IMR-90 (cell line): ENCODE data around the gene HNRNPH1. TPM values are rescaled to one million over a fixed set of nuclear protein-coding genes. Genes with fewer than 3 reads are reported as not detected.

Source experiments
- ATAC-seq: fragments of 200-7000 bp; cut with Tn5 transposase; 2 replicates; pipeline ENCODE4 v1.9.1; 2020; ENCODE audit warnings: low read depth, mild to moderate bottlenecking, moderate library complexity
- BruUV-seq: library from RNA; stranded (reverse); fragments of 400-500 nt; replicated peaks from 2 replicates; lab custom pipeline; 2021; lab: Mats Ljungman, UMichigan
- CTCF ChIA-PET: fragments of 300-600 bp; formaldehyde crosslinking; extraction: SDS; loops from one replicate; lab custom pipeline; 2021; ENCODE audit warnings: antibody characterized with exemption; lab: Yijun Ruan, JAX
- POLR2A ChIA-PET: fragments of 300-600 bp; sonication (Branson Sonifier 250); formaldehyde crosslinking; loops from one replicate; lab custom pipeline; 2022; ENCODE audit warnings: antibody characterized with exemption; ENCODE audit not compliant: unreplicated experiment; lab: Charles Lee
- DNase-seq: peaks from one replicate; pipeline ENCODE4 v3.0.0; 2013
- H2AFZ ChIP-seq: replicated peaks from 2 replicates; pipeline ENCODE3; 2013; ENCODE audit warnings: low read length, mild to moderate bottlenecking; ENCODE audit not compliant: poor library complexity
- H2AK5ac ChIP-seq: 2 replicates; pipeline ENCODE4 v1.6.1; 2013; ENCODE audit warnings: low read depth, low read length, inconsistent platforms
- H2AK9ac ChIP-seq: replicated peaks from 2 replicates; pipeline ENCODE3; 2013; ENCODE audit warnings: mild to moderate bottlenecking, low read depth, low read length, moderate library complexity; ENCODE audit not compliant: poor library complexity
- H2BK120ac ChIP-seq: 2 replicates; pipeline ENCODE4 v1.6.1; 2013; ENCODE audit warnings: low read depth, low read length, inconsistent platforms
- H2BK15ac ChIP-seq: 3 replicates; pipeline ENCODE4 v1.6.1; 2013; ENCODE audit warnings: low read depth, low read length, inconsistent platforms
- H2BK20ac ChIP-seq: 2 replicates; pipeline ENCODE4 v1.6.1; 2013; ENCODE audit warnings: low read depth, mild to moderate bottlenecking, inconsistent platforms, low read length, moderate library complexity
- H2BK5ac ChIP-seq: 2 replicates; pipeline ENCODE4 v1.6.1; 2013; ENCODE audit warnings: mild to moderate bottlenecking, low read depth, low read length, inconsistent platforms; ENCODE audit not compliant: poor library complexity, severe bottlenecking
- H3K14ac ChIP-seq: replicated peaks from 2 replicates; pipeline ENCODE4 v1.6.1; 2013; ENCODE audit warnings: low read depth, low read length, inconsistent platforms
- H3K18ac ChIP-seq: 2 replicates; pipeline ENCODE4 v1.6.1; 2013; ENCODE audit warnings: low read depth, low read length, control low read depth
- H3K23ac ChIP-seq: 2 replicates; pipeline ENCODE4 v1.6.1; 2013; ENCODE audit warnings: low read depth, low read length, inconsistent platforms
- H3K27ac ChIP-seq: 2 replicates; pipeline ENCODE4 v1.5.1; 2013; ENCODE audit warnings: mild to moderate bottlenecking, control low read depth, low read length; ENCODE audit not compliant: insufficient read depth
- H3K27me3 ChIP-seq: 2 replicates; pipeline ENCODE4 v1.6.1; 2013; ENCODE audit warnings: low read length; ENCODE audit not compliant: control insufficient read depth, insufficient read depth
- H3K36me3 ChIP-seq: 2 replicates; pipeline ENCODE4 v1.6.1; 2013; ENCODE audit warnings: low read length, mixed read lengths; ENCODE audit not compliant: control insufficient read depth, insufficient read depth
- H3K4ac ChIP-seq: 2 replicates; pipeline ENCODE4 v1.6.1; 2013; ENCODE audit warnings: low read depth, low read length, inconsistent platforms
- H3K4me1 ChIP-seq: 2 replicates; pipeline ENCODE4 v1.6.1; 2013; ENCODE audit warnings: low read length, mixed read lengths; ENCODE audit not compliant: control insufficient read depth, insufficient read depth
- H3K4me2 ChIP-seq: 2 replicates; pipeline ENCODE4 v1.6.1; 2013; ENCODE audit warnings: low read depth, mild to moderate bottlenecking, control low read depth, low read length, moderate library complexity
- H3K4me3 ChIP-seq: 2 replicates; pipeline ENCODE4 v1.5.1; 2013; ENCODE audit warnings: low read depth, mild to moderate bottlenecking, control low read depth, low read length, moderate library complexity; ENCODE audit not compliant: insufficient read depth
- H3K56ac ChIP-seq: 2 replicates; pipeline ENCODE4 v1.6.1; 2013; ENCODE audit warnings: low read length, inconsistent platforms; ENCODE audit not compliant: insufficient read depth; ENCODE audit errors: extremely low read depth
- H3K79me1 ChIP-seq, 2 experiments: 2 replicates each; pipeline ENCODE4 v1.6.1; 2013; ENCODE audit warnings: low read length in 2 of 2, inconsistent platforms in 1 of 2, low read depth in 1 of 2
- H3K9ac ChIP-seq: 2 replicates; pipeline ENCODE4 v1.6.1; 2013; ENCODE audit warnings: low read depth, low read length, control low read depth
- H3K9me1 ChIP-seq: 2 replicates; pipeline ENCODE4 v1.6.1; 2013; ENCODE audit warnings: low read length, inconsistent platforms; ENCODE audit not compliant: insufficient read depth
- H3K9me3 ChIP-seq: 2 replicates; pipeline ENCODE4 v1.6.1; 2013; ENCODE audit warnings: low read length; ENCODE audit not compliant: control insufficient read depth, insufficient read depth
- H4K20me1 ChIP-seq: 2 replicates; pipeline ENCODE4 v1.6.1; 2013; ENCODE audit warnings: low read length, inconsistent platforms; ENCODE audit not compliant: insufficient read depth
- H4K5ac ChIP-seq: 2 replicates; pipeline ENCODE4 v1.6.1; 2013; ENCODE audit warnings: mild to moderate bottlenecking, low read depth, low read length, control low read depth
- H4K8ac ChIP-seq, 2 experiments: 2 replicates each; pipeline ENCODE4 v1.6.1; 2013; ENCODE audit warnings: low read depth in 2 of 2, low read length in 2 of 2, control low read depth in 1 of 2, inconsistent platforms in 1 of 2
- H4K91ac ChIP-seq: 2 replicates; pipeline ENCODE4 v1.6.1; 2013; ENCODE audit warnings: low read depth, low read length, inconsistent platforms; ENCODE audit not compliant: insufficient read depth
- BHLHE40 ChIP-seq: fragments of 150-350 bp; IDR thresholded peaks from 2 replicates; pipeline ENCODE4 v1.6.1; 2016; ENCODE audit warnings: mild to moderate bottlenecking, low read depth, low read length
- CEBPB ChIP-seq: IDR thresholded peaks from 2 replicates; pipeline ENCODE4 v1.6.1; 2012; ENCODE audit warnings: low read depth, low read length, improper control_type of control experiment
- CHD1 ChIP-seq: IDR thresholded peaks from 2 replicates; pipeline ENCODE4 v1.6.1; 2012; ENCODE audit warnings: low read depth, low read length, improper control_type of control experiment
- CTCF ChIP-seq: conservative IDR thresholded peaks from 2 replicates; pipeline ENCODE4 v1.5.1; 2012; ENCODE audit warnings: mild to moderate bottlenecking, low read depth, low read length, improper control_type of control experiment
- ELK1 ChIP-seq: fragments of 150-350 bp; IDR thresholded peaks from 2 replicates; pipeline ENCODE4 v1.6.1; 2016; ENCODE audit warnings: low read depth, mild to moderate bottlenecking, low read length, moderate library complexity, borderline replicate concordance
- MAFK ChIP-seq: IDR thresholded peaks from 2 replicates; pipeline ENCODE4 v1.6.1; 2012; ENCODE audit warnings: low read depth, low read length, improper control_type of control experiment
- MAZ ChIP-seq: IDR thresholded peaks from 2 replicates; pipeline ENCODE4 v1.6.1; 2012; ENCODE audit warnings: low read depth, mild to moderate bottlenecking, low read length, improper control_type of control experiment, moderate library complexity, borderline replicate concordance
- MXI1 ChIP-seq: IDR thresholded peaks from 2 replicates; pipeline ENCODE4 v1.6.1; 2012; ENCODE audit warnings: low read depth, mild to moderate bottlenecking, low read length, moderate library complexity, borderline replicate concordance
- NFE2L2 ChIP-seq: fragments of 150-350 bp; IDR thresholded peaks from 2 replicates; pipeline ENCODE4 v1.6.1; 2016; ENCODE audit warnings: low read depth, mild to moderate bottlenecking, low read length
- POLR2A ChIP-seq: IDR thresholded peaks from 2 replicates; pipeline ENCODE4 v1.6.1; 2012; ENCODE audit warnings: mild to moderate bottlenecking, low read depth, low read length
- RAD21 ChIP-seq: IDR thresholded peaks from 2 replicates; pipeline ENCODE4 v1.6.1; 2012; ENCODE audit warnings: low read length, improper control_type of control experiment
- RCOR1 ChIP-seq: IDR thresholded peaks from 2 replicates; pipeline ENCODE4 v1.6.1; 2012; ENCODE audit warnings: mild to moderate bottlenecking, low read length, improper control_type of control experiment; ENCODE audit not compliant: insufficient replicate concordance
- RFX5 ChIP-seq: IDR thresholded peaks from 2 replicates; pipeline ENCODE4 v1.8.0; 2012; ENCODE audit warnings: low read depth, mild to moderate bottlenecking, low read length, moderate library complexity
- SMC3 ChIP-seq: fragments of 150-350 bp; IDR thresholded peaks from 2 replicates; pipeline ENCODE4 v1.6.1; 2016; ENCODE audit warnings: low read depth, mild to moderate bottlenecking, antibody characterized with exemption, low read length, moderate library complexity
- WGBS, 2 experiments: methylation state at CpG; one replicate each; pipeline versions ENCODE4 v1.1.5 to v1.1.7; 2013; ENCODE audit warnings: missing lambda C conversion rate in 2 of 2; ENCODE audit not compliant: insufficient read length in 1 of 2; ENCODE audit errors: extremely low coverage in 2 of 2; 5-methylcytosine and 5-hydroxymethylcytosine counted together
- dilution Hi-C: fragments of 300-500 bp; cut with HindIII; formaldehyde crosslinking; loops from one replicate; pipeline ENCODE4 v1.14.3; 2018; ENCODE audit warnings: low sequenced_read_pairs; ENCODE audit not compliant: unreplicated experiment
- in situ Hi-C: fragments of 300-500 bp; cut with MboI; formaldehyde crosslinking; loops from 3 replicates; pipeline ENCODE4 v1.14.3; 2019; ENCODE audit warnings: low sequenced_read_pairs, inconsistent platforms, mixed read lengths
- intact Hi-C: fragments of 100-400 bp; cut with micrococcal nuclease; formaldehyde crosslinking; loops from 2 replicates; pipeline ENCODE4 v1.10.0; 2022
- polyA plus RNA-seq, 3 experiments: library from polyadenylated mRNA; depleted of rRNA; stranded (reverse); fragments of >200 nt; gene quantifications; 2 replicates each; pipeline ENCODE4 v1.2.3, GENCODE V29; 2012; ENCODE audit warnings: low replicate concordance in 1 of 3
- total RNA-seq: library from RNA; depleted of rRNA; stranded (reverse); fragments of >200 nt; gene quantifications from 2 replicates; pipeline ENCODE4 v1.2.3, GENCODE V29; 2012

The HNRNPH1 gene
- total and polyA plus RNA-seq, 2 of the 4 experiments (the other 2 are of a cell fraction), result 288 to 300 TPM

GRCh38 chr5:179599973-179600372, 23.5 kb downstream of the HNRNPH1 start:
- Histone ChIP-seq H2BK15ac (no peak overlapping the region), H3K4ac (no peak overlapping the region), H2AK9ac (no peak overlapping the region), H3K9ac (no peak overlapping the region), H3K23ac (no peak overlapping the region), H2AK5ac (no peak overlapping the region), H3K36me3 (peaks cover 62% of the 10 kb centered on the region), H2AFZ (no peak overlapping the region), H3K14ac (no peak overlapping the region), H3K27me3 (no peaks in the 10 kb centered on the region), H4K91ac (no peak overlapping the region), H2BK20ac (no peak overlapping the region), H4K20me1 (peaks cover 3% of the 10 kb centered on the region), H2BK120ac (no peak overlapping the region), H3K9me3 (no peaks in the 10 kb centered on the region), H2BK5ac (no peak overlapping the region), H3K4me1 (no peaks in the 10 kb centered on the region; the same call in 1 of the 2 replicates), H3K9me1 (no peaks in the 10 kb centered on the region), H3K27ac (no peak overlapping the region), H4K8ac (no peak overlapping the region), H4K5ac (no peak overlapping the region), H3K56ac (no peak overlapping the region), H3K79me1 (peaks cover 0 to 5% of the 10 kb centered on the region in 2 experiments; a peak in 1 of 4 replicates), H3K4me3 (no peak overlapping the region), H3K4me2 (no peak overlapping the region), H3K18ac (no peak overlapping the region)
- no TSS peak for BruUV-seq
- in situ Hi-C loops (no loop called here), intact Hi-C loops (no loop called here), dilution Hi-C loops (no loop called here)
- CTCF ChIA-PET, result no interaction called here
- POLR2A ChIA-PET, result interaction anchor here (0.6 kb wide), 1 partner anchor 47 kb away, joined by 4 read pairs; no protein-coding TSS in a partner anchor
- ATAC-seq (no peak), DNase-seq (no peak)
- TF ChIP-seq MAZ (no peak), CTCF (no peak), POLR2A (no peak), RAD21 (no peak), CEBPB (no peak), MAFK (no peak), RFX5 (no peak), RCOR1 (no peak), CHD1 (no peak), SMC3 (no peak), BHLHE40 (no peak), NFE2L2 (no peak), MXI1 (no peak), ELK1 (no peak)
- WGBS, 2 experiments, result 85% methylated on average over 5 of the region's 9 CpGs; no CpG with 5 or more reads in 1 of the 2 experiments
